ENCODE measurements around the gene SGPP2. TPM values are rescaled to one million over a fixed set of nuclear protein-coding genes. Genes with fewer than 3 reads are reported as not detected.

Gene SGPP2
- not detected in 2 replicates for total RNA-seq

DNA sequence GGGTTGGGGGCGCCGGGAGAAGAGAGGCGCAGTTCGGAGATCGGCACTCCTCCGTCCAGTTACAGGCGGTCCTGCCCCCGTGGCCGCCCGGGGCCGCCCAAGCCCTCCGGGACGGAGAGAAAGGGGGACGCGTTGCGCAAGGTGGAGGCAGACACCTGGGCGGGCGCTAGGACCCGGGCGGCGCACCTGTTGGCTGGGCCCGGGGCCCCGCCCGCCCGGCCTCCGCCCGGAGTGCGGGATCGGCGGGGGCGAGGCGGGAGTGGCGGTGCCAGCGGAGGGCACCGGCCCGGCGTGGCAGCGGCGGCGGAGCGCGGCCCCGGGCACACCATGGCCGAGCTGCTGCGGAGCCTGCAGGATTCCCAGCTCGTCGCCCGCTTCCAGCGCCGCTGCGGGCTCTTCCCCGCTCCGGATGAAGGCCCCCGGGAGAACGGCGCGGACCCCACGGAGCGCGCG is at the start of gene SGPP2:
Gene SGPP2, plus strand, starts transcription at position 268 of the 453 bp plus-strand sequence. Its CDS starts 60 bp downstream, at position 328.

Other genes starting within 250 kb of the SGPP2 start
- 0.97 TPM in 1 of 2 replicates, not detected in the other for gene PAX3, start 125.5 kb upstream of the SGPP2 start, total RNA-seq
- 13.9 and 16.8 TPM in 2 replicates for gene FARSB, start 231.5 kb downstream of the SGPP2 start, total RNA-seq
- not detected in 2 replicates for gene MOGAT1, start 247.1 kb downstream of the SGPP2 start, total RNA-seq

All from cardiac atrium fibroblast (primary cell).